HepG2 (cell line): Measurements from ENCODE around the gene CCDC157. TPM values are rescaled to one million over a fixed set of nuclear protein-coding genes. Genes with fewer than 3 reads are reported as not detected.

Experiments used
- ATAC-seq: fragments of 200-7000 bp; cut with Tn5 transposase; 3 replicates; pipeline ENCODE4 v1.9.1; 2020; ENCODE audit warnings: mild to moderate bottlenecking, moderate library complexity
- BruUV-seq: library from RNA; stranded (reverse); fragments of 400-500 nt; replicated peaks from 2 replicates; lab custom pipeline; 2021; lab: Mats Ljungman, UMichigan
- CTCF ChIA-PET: fragments of 300-600 bp; formaldehyde crosslinking; extraction: SDS; loops from one replicate; lab custom pipeline; 2021; ENCODE audit warnings: low total read pairs, inconsistent platforms, low intra/inter-chr PET ratio; lab: Yijun Ruan, JAX
- POLR2A ChIA-PET: fragments of 350-600 bp; sonication (Branson Sonifier 250); formaldehyde crosslinking; loops from one replicate; lab custom pipeline; 2020; ENCODE audit warnings: antibody characterized with exemption, inconsistent platforms; lab: Yijun Ruan, JAX
- DNase-seq: peaks from one replicate; pipeline ENCODE4 v3.0.0-alpha.2; 2015; ENCODE audit warnings: low spot score
- FAIRE-seq: peaks from 3 replicates; lab custom pipeline; 2011; peaks lifted over from hg19 to GRCh38; lab: Jason Lieb, UNC
- H2AFZ ChIP-seq: one replicate; pipeline ENCODE4 v1.6.1; 2011; ENCODE audit warnings: low read length, inconsistent platforms
- H3K27ac ChIP-seq: fragments of 300-600 bp; 3 replicates; pipeline ENCODE4 v1.8.0; 2011; ENCODE audit warnings: mixed run types, mild to moderate bottlenecking, mixed read lengths, low read length, inconsistent platforms; ENCODE audit not compliant: insufficient read depth; ENCODE audit errors: extremely low read length
- H3K27me3 ChIP-seq, 2 experiments: fragments of 200-600 bp in 1 of 2; 2 replicates in 1 of 2; 3 replicates in 1 of 2; pipeline versions ENCODE4 v1.6.0 to v1.8.0; 2011; ENCODE audit warnings: low read length in 2 of 2, mild to moderate bottlenecking in 2 of 2, moderate library complexity in 2 of 2, inconsistent platforms in 1 of 2; ENCODE audit not compliant: insufficient read depth in 2 of 2, control insufficient read depth in 1 of 2
- H3K36me3 ChIP-seq, 2 experiments: fragments of 200-600 bp in 1 of 2; replicated peaks in 1 of 2; 2 replicates in 1 of 2; 3 replicates in 1 of 2; pipeline versions ENCODE4 v1.5.1 to v1.8.0; 2011; ENCODE audit warnings: low read length in 2 of 2, inconsistent platforms in 1 of 2; ENCODE audit not compliant: insufficient read depth in 2 of 2, control insufficient read depth in 1 of 2
- H3K4me1 ChIP-seq: 2 replicates; pipeline ENCODE4 v1.5.1; 2012; ENCODE audit warnings: low read length, inconsistent platforms; ENCODE audit not compliant: insufficient read depth
- H3K4me2 ChIP-seq: 2 replicates; pipeline ENCODE4 v1.6.0; 2011; ENCODE audit warnings: low read depth, low read length, inconsistent platforms
- H3K4me3 ChIP-seq, 3 experiments: fragments of 200-600 bp in 1 of 3; sonication (generic), shearing (Covaris generic) in 1 of 3; replicated peaks in 1 of 3; 2 replicates each; pipeline ENCODE4 v1.5.1; 2011 to 2016; ENCODE audit warnings: low read length in 3 of 3, inconsistent platforms in 2 of 3, low read depth in 2 of 3, mild to moderate bottlenecking in 2 of 3, control low read depth in 1 of 3, mixed read lengths in 1 of 3; ENCODE audit not compliant: insufficient read depth in 1 of 3
- H3K79me2 ChIP-seq: one replicate; pipeline ENCODE4 v1.6.1; 2011; ENCODE audit warnings: low read length, inconsistent platforms; ENCODE audit not compliant: insufficient read depth
- H3K9ac ChIP-seq: 2 replicates; pipeline ENCODE4 v1.6.0; 2011; ENCODE audit warnings: mild to moderate bottlenecking, low read depth, low read length, inconsistent platforms; ENCODE audit not compliant: insufficient read depth
- H3K9me3 ChIP-seq: 2 replicates; pipeline ENCODE4 v1.5.1; 2012; ENCODE audit warnings: mild to moderate bottlenecking, low read length
- H4K20me1 ChIP-seq: 2 replicates; pipeline ENCODE4 v1.6.0; 2011; ENCODE audit warnings: inconsistent platforms, mild to moderate bottlenecking, low read length, moderate library complexity; ENCODE audit not compliant: insufficient read depth
- CREBL2 ChIP-seq: sonication (generic); formaldehyde crosslinking; IDR thresholded peaks from 2 replicates; pipeline ENCODE4 v1.8.1; 2023; ENCODE audit warnings: missing genetic modification reagents, mild to moderate bottlenecking, borderline replicate concordance
- GLMP ChIP-seq: sonication (generic); formaldehyde crosslinking; IDR thresholded peaks from 2 replicates; pipeline ENCODE4 v1.9.0; 2021; ENCODE audit warnings: missing genetic modification reagents, mild to moderate bottlenecking, borderline replicate concordance
- MTA3 ChIP-seq: sonication (generic); formaldehyde crosslinking; IDR thresholded peaks from 2 replicates; pipeline ENCODE4 v1.4.0; 2020; ENCODE audit warnings: missing genetic modification reagents
- PHB2 ChIP-seq: fragments of 450-650 bp; IDR thresholded peaks from 2 replicates; pipeline ENCODE4 v1.6.1; 2018; ENCODE audit not compliant: partially characterized antibody
- SP5 ChIP-seq: IDR thresholded peaks from 2 replicates; pipeline ENCODE4 v1.6.1; 2016; ENCODE audit warnings: low read depth, borderline replicate concordance
- ZC3H13 ChIP-seq: sonication (generic); formaldehyde crosslinking; IDR thresholded peaks from 2 replicates; pipeline ENCODE4 v1.8.1; 2023; ENCODE audit warnings: mild to moderate bottlenecking, missing genetic modification reagents, moderate library complexity
- ZNF235 ChIP-seq: sonication (generic); formaldehyde crosslinking; IDR thresholded peaks from 2 replicates; pipeline ENCODE4 v1.8.1; 2023; ENCODE audit warnings: mild to moderate bottlenecking, missing genetic modification reagents, borderline replicate concordance
- ZNF274 ChIP-seq: sonication (generic); formaldehyde crosslinking; IDR thresholded peaks from 2 replicates; pipeline ENCODE4 v1.5.1; 2020; ENCODE audit warnings: mild to moderate bottlenecking, missing genetic modification reagents
- ZNF503 ChIP-seq: sonication (generic); formaldehyde crosslinking; IDR thresholded peaks from 2 replicates; pipeline ENCODE4 v1.4.0; 2020; ENCODE audit warnings: missing genetic modification reagents
- ZNF589 ChIP-seq: sonication (generic); formaldehyde crosslinking; conservative IDR thresholded peaks from 2 replicates; pipeline ENCODE4 v1.8.0; 2022; ENCODE audit warnings: mild to moderate bottlenecking, moderate library complexity, missing genetic modification reagents
- ZNF598 ChIP-seq: sonication (generic); formaldehyde crosslinking; IDR thresholded peaks from 2 replicates; pipeline ENCODE4 v1.5.1; 2020; ENCODE audit warnings: mild to moderate bottlenecking, missing genetic modification reagents, borderline replicate concordance
- WGBS: methylation state at CpG from one replicate; pipeline ENCODE4 v1.1.6; 2017; ENCODE audit warnings: low lambda C conversion rate; 5-methylcytosine and 5-hydroxymethylcytosine counted together
- in situ Hi-C: cut with HindIII; loops from 2 replicates; pipeline ENCODE4 v1.10.0; 2017; ENCODE audit warnings: low pct_unique_long_range_greater_than_20kb; ENCODE audit not compliant: extremely low pct_ligation_motif_present
- intact Hi-C: fragments of 100-400 bp; cut with micrococcal nuclease; formaldehyde crosslinking; loops from one replicate; pipeline ENCODE4 v1.10.0; 2022; ENCODE audit not compliant: unreplicated experiment
- polyA plus RNA-seq, 8 experiments: library from polyadenylated mRNA; depleted of rRNA in 3 of 8; stranded (reverse) in 7 of 8; unstranded in 1 of 8; fragments of >200 nt; fragmentation: Illumina TruSeq in 4 of 8; extraction: Trizol in 4 of 8; gene quantifications; 2 replicates each; pipeline versions ENCODE4 v1.2.1 to v1.2.3, GENCODE V29; 2011 to 2016; ENCODE audit warnings: low read depth in 4 of 8, missing spikeins in 1 of 8, mixed read lengths in 1 of 8; ENCODE audit not compliant: insufficient read depth in 1 of 8
- total RNA-seq, 5 experiments: library from RNA; depleted of rRNA; stranded (reverse); fragments of >200 nt; fragmentation: Illumina TruSeq; extraction: Trizol; gene quantifications; 2 replicates each; pipeline ENCODE4 v1.2.3, GENCODE V29; 2016; ENCODE audit warnings: low read depth in 1 of 5
- TF ChIP-seq, protein P1 (sequence below): sonication (generic); formaldehyde crosslinking; IDR thresholded peaks from 2 replicates; pipeline ENCODE4 v1.9.0; 2022; ENCODE audit warnings: low read depth, missing genetic modification reagents

The CCDC157 gene
- total and polyA plus RNA-seq, 2 of the 13 experiments (the other 11 are each of a cell fraction or from before 2014, with no cell fraction given): 1.4 to 1.6 TPM

DNA sequence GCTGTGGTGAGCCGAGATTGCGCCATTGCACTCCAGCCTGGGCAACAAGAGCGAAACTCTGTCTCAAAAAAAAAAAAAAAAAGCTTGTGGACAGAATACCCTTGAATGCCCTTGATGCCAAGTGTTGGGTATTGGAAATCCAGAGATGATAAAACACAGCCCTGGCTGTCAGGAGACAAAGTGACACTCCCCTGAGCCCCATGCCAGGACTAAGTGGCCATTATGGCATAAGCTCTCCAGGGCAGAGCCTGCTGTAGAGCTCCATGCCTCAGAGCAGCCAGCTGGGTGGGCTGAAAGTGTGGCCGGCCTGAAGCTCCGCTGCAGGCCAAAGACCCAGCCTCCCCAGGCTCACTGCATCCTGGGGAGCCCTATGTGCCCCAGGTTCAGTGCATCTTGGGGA lies 25.5 kb downstream of the CCDC157 start:
- Histone ChIP-seq H3K27ac (no peak overlapping the region), H3K9me3 (no peaks in the 10 kb centered on the region), H3K36me3 (no peaks in the 10 kb centered on the region; a peak in 1 of 5 replicates), H3K4me3 (no peak overlapping the region), H3K9ac (no peak overlapping the region), H2AFZ (no peak overlapping the region), H3K4me1 (peaks cover 9% of the 10 kb centered on the region), H3K4me2 (no peak overlapping the region), H3K79me2 (no peaks in the 10 kb centered on the region), H4K20me1 (no peaks in the 10 kb centered on the region), H3K27me3 (no peaks in the 10 kb centered on the region)
- ATAC-seq: no peak
- POLR2A ChIA-PET: no interaction called here
- TF ChIP-seq ZNF274 (CRISPR knock-in tag) (no peak), PHB2 (no peak), ZC3H13 (CRISPR knock-in tag) (no peak)
- TF ChIP-seq, protein P1, sequence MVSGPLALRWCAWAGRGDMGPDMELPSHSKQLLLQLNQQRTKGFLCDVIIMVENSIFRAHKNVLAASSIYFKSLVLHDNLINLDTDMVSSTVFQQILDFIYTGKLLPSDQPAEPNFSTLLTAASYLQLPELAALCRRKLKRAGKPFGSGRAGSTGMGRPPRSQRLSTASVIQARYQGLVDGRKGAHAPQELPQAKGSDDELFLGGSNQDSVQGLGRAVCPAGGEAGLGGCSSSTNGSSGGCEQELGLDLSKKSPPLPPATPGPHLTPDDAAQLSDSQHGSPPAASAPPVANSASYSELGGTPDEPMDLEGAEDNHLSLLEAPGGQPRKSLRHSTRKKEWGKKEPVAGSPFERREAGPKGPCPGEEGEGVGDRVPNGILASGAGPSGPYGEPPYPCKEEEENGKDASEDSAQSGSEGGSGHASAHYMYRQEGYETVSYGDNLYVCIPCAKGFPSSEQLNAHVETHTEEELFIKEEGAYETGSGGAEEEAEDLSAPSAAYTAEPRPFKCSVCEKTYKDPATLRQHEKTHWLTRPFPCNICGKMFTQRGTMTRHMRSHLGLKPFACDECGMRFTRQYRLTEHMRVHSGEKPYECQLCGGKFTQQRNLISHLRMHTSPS (CRISPR knock-in tag): no peak
- BruUV-seq: no TSS peak
- in situ Hi-C loops (loop anchor here (25.0 kb wide), 1 partner anchor 270 kb away; no protein-coding TSS in a partner anchor), intact Hi-C loops (no loop called here)
- DNase-seq: no peak
- CTCF ChIA-PET: no interaction called here
- WGBS: 96% methylated on average over 3 of the region's 5 CpGs
- FAIRE-seq: no peak

- Histone ChIP-seq H3K9ac (no peak overlapping the region), H3K27me3 (no peaks in the 10 kb centered on the region), H4K20me1 (no peaks in the 10 kb centered on the region), H3K4me3 (no peak overlapping the region), H3K4me2 (no peak overlapping the region), H2AFZ (no peak overlapping the region), H3K4me1 (peaks cover 9% of the 10 kb centered on the region), H3K9me3 (no peaks in the 10 kb centered on the region), H3K79me2 (no peaks in the 10 kb centered on the region), H3K36me3 (no peaks in the 10 kb centered on the region; a peak in 1 of 5 replicates), H3K27ac (no peak overlapping the region)
- no CpG with 5 or more reads among the region's 3 CpGs for WGBS
- intact Hi-C loops: no loop called here
- CTCF ChIA-PET: no interaction called here
- FAIRE-seq: no peak
- in situ Hi-C loops: loop anchor here (25.0 kb wide), 1 partner anchor 271 kb away; no protein-coding TSS in a partner anchor
- no peak for ATAC-seq
- no TSS peak for BruUV-seq
- POLR2A ChIA-PET: no interaction called here
- DNase-seq: no peak
- TF ChIP-seq ZNF235 (CRISPR knock-in tag) (no peak), ZNF589 (CRISPR knock-in tag) (no peak), MTA3 (CRISPR knock-in tag) (no peak), GLMP (no peak), ZNF503 (CRISPR knock-in tag) (no peak), CREBL2 (CRISPR knock-in tag) (no peak), SP5 (no peak), ZNF598 (CRISPR knock-in tag) (no peak)
Measured at GRCh38 chr22:30383061-30383460, 26.3 kb downstream of the CCDC157 start.
